HT-29 (cell line): ENCODE results near the gene CEACAM20. TPM values are rescaled to one million over a fixed set of nuclear protein-coding genes. Genes with fewer than 3 reads are reported as not detected.
"Not testable (repeated sequence)": the region's sequence is repeated elsewhere in the genome, so short reads cannot be mapped to it uniquely, and the experiment has no call there.

Experiments
- DNase-seq: peaks from one replicate; pipeline ENCODE4 v3.0.0-alpha.2; 2015; ENCODE audit warnings: low spot score
- total RNA-seq: library from RNA; depleted of rRNA; stranded (reverse); fragments of >200 nt; shearing (Covaris generic); gene quantifications from 2 replicates; pipeline ENCODE4 v1.2.3, GENCODE V29; 2014; rRNA removed

CEACAM20 gene
- total RNA-seq: not detected in 2 replicates

DNA sequence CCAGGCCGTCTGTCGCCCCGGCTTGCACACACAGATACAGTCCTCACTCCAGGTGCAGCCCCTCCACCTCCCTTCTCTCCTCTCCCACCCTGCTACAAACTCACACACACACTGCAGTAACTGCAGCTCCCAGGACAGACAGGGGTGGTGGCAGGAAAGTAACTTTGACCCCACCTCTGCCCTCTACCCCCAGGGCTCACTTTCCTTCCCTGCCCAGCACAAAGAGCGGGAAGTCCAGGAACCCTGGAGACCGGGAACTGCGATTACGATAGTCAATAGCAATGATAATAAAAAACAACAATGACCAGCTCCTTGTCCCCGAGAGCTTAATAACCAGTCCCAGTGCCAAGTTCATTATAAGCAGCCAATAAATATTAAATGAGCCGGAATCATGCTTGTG is at the start of gene CEACAM20:
Gene CEACAM20, minus strand, starts transcription at position 140 of the 400 bp plus-strand sequence. CDS start 166 bp downstream, outside the sequence.
- DNase-seq: no peak

- DNase-seq: no peak
These were observed 48.0 kb upstream of the CEACAM20 start for GRCh38 chr19:44577566-44577874.

DNA sequence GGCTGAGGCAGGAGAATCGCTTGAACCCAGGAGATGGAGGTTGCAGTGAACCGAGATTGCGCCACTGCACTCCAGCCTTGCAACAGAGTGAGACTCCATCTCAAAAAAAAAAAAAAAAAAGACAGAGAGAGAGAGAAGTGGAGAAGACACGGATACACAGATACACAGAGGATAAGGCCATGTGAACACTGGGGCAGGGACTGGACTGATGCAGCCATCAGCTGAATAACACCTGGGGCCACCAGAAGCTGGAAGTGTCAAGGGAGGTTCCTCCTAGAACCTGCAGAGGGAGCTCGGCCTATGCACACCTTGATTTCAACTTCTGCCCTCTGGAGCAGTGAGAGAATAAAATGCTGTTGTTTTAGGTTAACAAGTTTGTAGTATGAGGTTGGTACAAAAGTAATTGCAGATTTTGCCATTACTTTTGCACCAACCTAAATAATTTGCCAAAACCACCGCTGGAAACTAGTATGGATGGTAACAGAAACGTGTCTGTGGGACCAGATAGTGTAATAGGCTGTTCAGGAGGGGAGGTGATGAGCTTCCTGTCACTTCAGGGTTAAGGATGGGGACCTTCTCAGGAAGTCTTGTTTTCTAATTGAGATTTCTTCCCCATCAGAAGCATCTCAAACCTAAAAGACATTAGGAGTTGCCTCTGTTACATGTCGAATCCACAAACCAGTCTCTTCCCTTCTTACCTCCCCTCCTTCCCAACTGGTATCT is 47.5 kb upstream of the CEACAM20 start:
- peak; percentile 95 for DNase-seq

DNA sequence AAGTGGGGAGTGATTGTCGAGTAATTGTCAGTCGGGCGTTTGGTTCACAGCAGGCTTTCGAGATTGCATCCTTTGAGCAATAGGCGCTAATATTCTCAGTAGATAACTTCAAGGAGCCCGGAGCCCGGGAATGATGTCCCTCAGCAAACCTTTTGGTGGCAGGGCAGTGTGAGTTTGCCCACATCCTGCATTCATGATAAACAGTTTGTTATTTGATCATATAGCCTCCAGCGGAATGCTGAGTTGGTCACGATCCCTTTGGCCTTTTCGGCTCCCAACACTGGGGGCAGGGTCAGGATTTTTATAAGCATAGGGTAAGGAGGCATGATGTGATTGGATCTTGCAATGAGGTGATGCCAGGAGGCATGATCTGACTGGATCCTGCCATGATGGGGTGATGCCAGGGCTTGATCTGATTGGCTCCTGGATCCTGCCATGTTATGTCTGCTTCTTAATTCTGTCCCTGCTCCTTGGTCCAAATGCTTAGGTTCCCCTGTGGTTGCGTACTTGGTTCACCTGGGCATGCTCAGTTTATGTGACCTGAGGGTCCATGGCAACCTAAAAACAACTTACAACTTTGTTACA is 45.7 kb upstream of the CEACAM20 start:
- no peak for DNase-seq

GRCh38 chr19:44574186-44574950 is 44.9 kb upstream of the CEACAM20 start:
- no peak for DNase-seq

DNA sequence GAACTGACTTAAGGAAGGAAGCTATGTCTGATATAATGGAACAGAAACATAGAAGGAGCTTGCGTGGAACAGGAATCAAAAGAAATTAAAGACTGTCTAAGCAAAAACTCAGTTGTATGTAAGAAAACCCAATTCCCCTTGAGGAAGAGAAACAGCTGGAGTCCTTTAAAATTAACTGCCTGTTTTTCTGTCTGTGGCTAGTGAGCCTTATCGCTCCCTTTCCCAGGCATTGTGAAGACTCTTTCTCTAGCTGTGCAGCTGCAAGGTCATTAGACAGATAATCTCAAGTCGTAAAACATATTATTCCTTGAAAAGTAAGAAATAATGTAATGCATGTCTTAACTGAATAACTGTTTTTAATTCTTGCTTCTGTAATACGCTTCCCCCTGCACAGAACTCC is 44.2 kb upstream of the CEACAM20 start:
- no peak for DNase-seq

DNA sequence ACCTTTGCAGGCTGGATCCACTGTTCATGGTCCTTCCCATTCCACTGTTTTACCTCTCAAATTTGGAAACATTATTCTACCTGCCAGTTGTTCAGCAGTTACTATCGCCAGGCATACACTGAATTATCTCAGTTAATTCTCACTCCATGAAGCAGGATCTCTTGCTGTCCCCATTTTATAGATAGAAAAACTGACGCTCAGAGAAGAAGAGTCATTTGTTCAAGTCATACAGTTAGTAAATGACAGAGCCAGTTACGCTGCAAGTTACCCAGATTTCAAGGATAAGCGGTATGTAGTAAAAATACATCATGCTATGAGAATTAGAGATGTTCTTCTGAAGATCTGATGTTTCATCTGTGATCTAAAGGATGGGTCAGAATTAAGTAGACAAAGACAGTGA is 43.7 kb upstream of the CEACAM20 start:
- no peak for DNase-seq

GRCh38 chr19:44572581-44572900 is 43.1 kb upstream of the CEACAM20 start:
- DNase-seq: no peak

GRCh38 chr19:44571830-44572580 is 42.5 kb upstream of the CEACAM20 start:
- DNase-seq: no peak

- DNase-seq: peak; percentile 97
These were observed 41.7 kb upstream of the CEACAM20 start for GRCh38 chr19:44570984-44571684.

DNA sequence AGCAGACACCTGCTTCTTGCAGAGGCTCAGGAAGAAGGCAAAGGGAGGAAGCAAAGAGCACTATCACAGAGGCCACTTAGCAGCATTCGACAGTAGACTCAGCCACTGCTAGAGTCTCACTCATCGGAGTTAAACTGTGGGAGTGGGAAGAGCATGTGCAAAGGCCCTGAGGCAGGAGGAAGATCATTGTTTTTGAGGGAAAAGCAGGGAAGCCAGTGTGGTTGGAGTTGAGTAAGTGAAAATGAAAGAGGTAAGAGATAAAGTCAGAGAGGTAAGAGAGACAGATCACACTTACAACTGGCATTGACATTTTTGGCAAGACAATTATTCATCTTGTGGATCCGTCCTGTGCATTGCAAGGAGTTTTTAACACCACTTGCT is 41.1 kb upstream of the CEACAM20 start:
- no peak for DNase-seq

- no peak for DNase-seq
These were observed 38.3 kb upstream of the CEACAM20 start for GRCh38 chr19:44567745-44568144.

DNA sequence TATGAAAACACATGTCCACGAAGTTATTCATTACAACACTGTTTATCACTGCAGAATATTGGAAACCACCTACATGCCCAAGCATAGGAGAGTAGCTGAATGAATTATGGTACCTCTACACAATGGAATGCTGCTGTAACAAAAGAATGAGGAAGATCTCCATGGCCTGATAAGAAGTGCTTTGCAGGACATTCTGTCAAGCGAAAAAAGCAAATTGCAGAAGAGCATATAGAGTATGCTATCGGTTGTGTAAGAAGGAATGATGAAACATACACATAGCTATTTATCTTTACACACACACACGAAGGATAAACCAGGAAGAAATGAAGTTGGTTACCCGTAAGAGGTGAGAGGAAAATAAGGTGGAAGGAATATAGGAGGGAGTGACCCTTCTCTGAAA is 37.5 kb upstream of the CEACAM20 start:
- DNase-seq: no peak

DNA sequence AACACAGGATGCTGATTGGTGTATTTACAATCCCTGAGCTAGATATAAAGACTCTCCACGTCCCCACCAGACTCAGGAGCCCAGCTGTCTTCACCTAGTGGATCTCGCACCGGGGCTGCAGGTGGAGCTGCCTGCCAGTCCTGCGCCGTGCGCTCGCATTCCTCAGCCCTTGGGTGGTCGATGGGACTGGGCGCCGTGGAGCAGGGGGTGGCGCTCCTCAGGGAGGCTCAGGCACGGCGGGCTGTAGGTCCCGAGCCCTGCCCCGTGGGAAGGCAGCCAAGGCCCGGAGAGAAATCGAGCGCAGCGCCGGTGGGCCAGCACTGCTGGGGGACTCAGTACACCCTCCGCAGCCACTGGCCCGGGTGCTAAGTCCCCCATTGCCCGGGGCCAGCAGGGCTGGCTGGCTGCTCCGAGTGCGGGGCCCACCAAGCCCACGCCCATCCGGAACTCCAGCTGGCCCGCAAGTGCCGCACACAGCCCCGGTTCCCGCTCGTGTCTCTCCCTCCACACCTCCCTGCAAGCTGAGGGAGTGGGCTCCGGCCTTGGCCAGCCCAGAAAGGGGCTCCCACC is 33.7 kb upstream of the CEACAM20 start:
- DNase-seq: not testable (repeated sequence)

GRCh38 chr19:44557933-44558332 is 28.5 kb upstream of the CEACAM20 start:
- DNase-seq: peak; percentile 27

DNA sequence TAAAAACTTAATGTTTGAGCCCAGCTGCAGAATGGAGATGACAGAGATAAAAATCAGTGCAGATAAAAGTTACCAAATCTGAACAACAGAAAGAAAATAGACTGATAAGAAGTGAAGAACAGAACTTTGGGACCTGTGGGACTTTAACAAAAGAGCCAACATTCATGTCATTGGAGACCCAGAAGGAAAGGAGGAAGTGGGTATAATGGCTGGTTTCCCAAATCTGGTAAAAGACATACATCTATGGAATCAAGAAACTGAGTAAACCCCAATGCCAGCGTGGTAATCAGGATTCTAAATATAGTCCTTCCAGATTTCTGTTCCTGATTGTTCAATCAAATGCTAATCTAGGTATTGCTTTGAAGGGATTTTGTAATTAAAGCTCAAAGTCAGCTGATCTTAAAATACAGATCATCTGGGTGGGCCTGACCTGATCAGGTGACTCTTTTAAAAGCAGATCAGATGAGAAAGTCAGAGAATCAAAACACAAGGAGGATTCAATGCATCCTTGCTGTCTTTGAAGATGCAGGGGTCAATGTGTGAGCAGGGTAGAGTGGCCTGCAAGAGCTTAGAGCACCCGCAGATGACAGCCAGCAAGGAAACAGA is 25.3 kb upstream of the CEACAM20 start:
- no peak for DNase-seq

DNA sequence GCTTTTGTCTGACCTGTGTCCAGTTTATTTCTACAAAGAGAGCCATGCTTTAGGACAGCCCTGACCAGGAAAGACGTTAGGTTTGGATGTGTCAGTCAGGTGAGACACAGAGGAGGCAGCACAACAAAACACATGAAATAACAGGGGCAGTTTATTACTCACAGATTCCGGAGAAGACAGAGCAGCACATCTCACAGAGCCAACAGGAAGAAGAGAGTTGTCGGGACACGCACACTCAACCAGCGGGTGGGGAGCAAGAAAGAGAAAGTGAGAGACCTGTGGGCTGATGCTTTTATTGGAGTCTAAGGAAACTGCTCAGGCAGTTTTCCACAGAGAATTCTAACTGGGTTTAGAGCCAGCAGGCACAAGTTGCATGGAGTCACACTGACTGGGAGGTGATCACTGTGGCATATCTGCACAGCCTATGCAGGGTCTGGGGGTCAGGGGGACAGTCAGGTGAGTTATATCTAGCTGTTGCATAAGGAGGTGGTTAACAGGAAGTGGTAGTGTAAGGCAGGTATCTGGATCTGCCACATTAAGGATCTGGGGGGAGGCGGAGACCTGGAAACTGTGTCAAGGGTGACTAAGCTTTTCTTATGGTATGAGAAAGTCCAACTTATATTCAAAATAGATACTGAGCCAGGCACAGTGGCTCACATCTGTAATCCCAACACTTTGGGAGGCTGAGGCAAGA is 24.1 kb upstream of the CEACAM20 start:
- peak; percentile 18 for DNase-seq

GRCh38 chr19:44552324-44552723 is 22.8 kb upstream of the CEACAM20 start:
- peak; percentile 79 for DNase-seq

- no peak for DNase-seq
These were observed 22.4 kb upstream of the CEACAM20 start for GRCh38 chr19:44551850-44552249.

DNA sequence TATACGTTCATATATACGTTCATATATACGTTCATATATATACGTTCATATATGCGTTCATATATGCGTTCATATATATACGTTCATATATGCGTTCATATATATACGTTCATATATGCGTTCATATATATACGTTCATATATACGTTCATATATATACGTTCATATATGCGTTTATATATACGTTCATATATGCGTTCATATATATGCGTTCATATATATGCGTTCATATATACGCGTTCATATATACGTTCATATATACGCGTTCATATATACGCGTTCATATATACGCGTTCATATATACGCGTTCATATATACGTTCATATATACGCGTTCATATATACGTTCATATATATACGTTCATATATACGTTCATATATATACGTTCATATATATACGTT is 21.5 kb upstream of the CEACAM20 start:
- DNase-seq: not testable (repeated sequence)
